Esophagus (tissue), 2 donors: ENCODE data around the gene KNDC1. TPM values are rescaled to one million over a fixed set of nuclear protein-coding genes. Genes with fewer than 3 reads are reported as not detected.

Experiments used
- H3K27ac ChIP-seq, 2 donors: one replicate each; pipeline ENCODE4 v1.5.1; 2013; ENCODE audit warnings: low read depth in 2 of 2, mild to moderate bottlenecking in 2 of 2, inconsistent platforms in 1 of 2, low read length in 1 of 2, moderate library complexity in 1 of 2
- H3K27me3 ChIP-seq, 2 donors: one replicate each; pipeline ENCODE4 v1.6.1; 2013; ENCODE audit warnings: low read length in 2 of 2, control low read depth in 1 of 2, mild to moderate bottlenecking in 1 of 2; ENCODE audit not compliant: insufficient read depth in 2 of 2, control insufficient read depth in 1 of 2
- H3K36me3 ChIP-seq, 2 donors: one replicate each; pipeline ENCODE4 v1.6.1; 2013; ENCODE audit warnings: low read length in 1 of 2; ENCODE audit not compliant: control insufficient read depth in 2 of 2, insufficient read depth in 2 of 2
- H3K4me1 ChIP-seq, 2 donors: one replicate each; pipeline ENCODE4 v1.6.1; 2013; ENCODE audit warnings: low read length in 1 of 2; ENCODE audit not compliant: control insufficient read depth in 2 of 2, insufficient read depth in 2 of 2
- H3K4me3 ChIP-seq, 2 donors: one replicate each; pipeline ENCODE4 v1.5.1; 2013; ENCODE audit warnings: low read length in 2 of 2, mild to moderate bottlenecking in 2 of 2, low read depth in 1 of 2, moderate library complexity in 1 of 2
- H3K9me3 ChIP-seq, 2 donors: one replicate each; pipeline ENCODE4 v1.6.1; 2013; ENCODE audit warnings: mild to moderate bottlenecking in 2 of 2, low read depth in 1 of 2, low read length in 1 of 2, moderate library complexity in 1 of 2; ENCODE audit not compliant: control insufficient read depth in 2 of 2, insufficient read depth in 1 of 2
- WGBS, 2 donors: extraction: QIAGEN DNeasy Blood & Tissue Kit; methylation state at CpG; one replicate each; pipeline ENCODE4 v1.1.7; 2013; 5-methylcytosine and 5-hydroxymethylcytosine counted together
- polyA plus RNA-seq, 2 donors: library from polyadenylated mRNA; stranded (reverse); fragments of 200-250 nt; gene quantifications; one replicate each; pipeline ENCODE4 v1.2.3, GENCODE V29; 2013
- donor health status: healthy with polysubstance abuse.
- donor health status: Bipolar disorder and iron deficiency.

The KNDC1 gene
- polyA plus RNA-seq, 2 donors, result 0.16 to 0.39 TPM

DNA sequence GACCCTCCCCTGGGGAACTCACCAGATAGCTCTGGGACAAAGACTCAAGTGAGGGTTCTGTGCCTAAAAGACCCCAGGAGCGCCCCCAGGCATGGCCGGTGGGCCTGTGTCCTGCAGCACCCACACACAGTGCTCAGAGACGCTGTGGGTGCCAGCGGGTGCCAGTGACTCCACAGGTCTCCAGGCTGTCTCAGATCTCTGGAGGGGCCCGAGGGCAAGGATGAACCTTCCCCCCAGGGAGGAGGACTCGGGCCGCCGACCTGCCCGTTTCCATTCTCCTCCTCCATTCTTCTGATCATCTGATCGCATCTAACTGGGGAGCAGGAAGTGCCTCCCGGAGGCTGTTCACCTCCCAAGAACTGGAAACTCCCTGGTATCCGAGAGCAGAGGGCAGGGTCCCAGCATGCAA, 115.7 kb downstream of the KNDC1 start:
- H3K27me3 ChIP-seq, result no peaks in the 10 kb centered on the region
- H3K36me3 ChIP-seq, result peaks cover 0 to 19% of the 10 kb centered on the region in 2 donors
- no peaks in the 10 kb centered on the region for H3K9me3 ChIP-seq
- WGBS, 2 donors, result 22 to 30% methylated on average over 12 of the region's 12 CpGs
- H3K27ac ChIP-seq, result no peak overlapping the region
- H3K4me3 ChIP-seq, result peak overlapping the region; percentile 2 to 32
- H3K4me1 ChIP-seq, result peaks cover 2 to 5% of the 10 kb centered on the region in 2 donors

Other genes starting within 250 kb of the KNDC1 start
- under 1 TPM; 0.40 to 0.73 TPM for gene CFAP46, start 217.6 kb upstream of the KNDC1 start, polyA plus RNA-seq
- under 1 TPM; 0.01 to 0.04 TPM for gene ADGRA1, start 72.3 kb upstream of the KNDC1 start, polyA plus RNA-seq
- gene UTF1, start 70.0 kb downstream of the KNDC1 start, polyA plus RNA-seq, result not detected
- under 1 TPM; 0.12 to 0.37 TPM for gene VENTX, start 77.6 kb downstream of the KNDC1 start, polyA plus RNA-seq
- gene ADAM8, start 116.6 kb downstream of the KNDC1 start, polyA plus RNA-seq, result 1 to 10 TPM; 2.4 to 2.6 TPM
- 10 to 100 TPM; 25.5 to 49.3 TPM for gene TUBGCP2, start 148.7 kb downstream of the KNDC1 start, polyA plus RNA-seq
- gene ZNF511, start 148.7 kb downstream of the KNDC1 start, polyA plus RNA-seq, result 10 to 100 TPM; 28.4 to 41.7 TPM
- under 1 TPM; 0.05 to 0.12 TPM for gene CALY, start 176.7 kb downstream of the KNDC1 start, polyA plus RNA-seq
- gene PRAP1, start 187.2 kb downstream of the KNDC1 start, polyA plus RNA-seq, result not detected
- gene FUOM, start 197.8 kb downstream of the KNDC1 start, polyA plus RNA-seq, result 10 to 100 TPM in 1 of 2 donors, 1 to 10 TPM in 1; 10.0 to 11.7 TPM
- 100 to 1,000 TPM in 1 of 2 donors, 10 to 100 TPM in 1; 85.4 to 105 TPM for gene ECHS1, start 213.1 kb downstream of the KNDC1 start, polyA plus RNA-seq
- 10 to 100 TPM; 11.5 to 16.1 TPM for gene PAOX, start 219.0 kb downstream of the KNDC1 start, polyA plus RNA-seq
- gene MTG1, start 233.9 kb downstream of the KNDC1 start, polyA plus RNA-seq, result 10 to 100 TPM; 36.7 to 44.4 TPM